Body of pancreas (tissue), 4 donors: ENCODE measurements around the gene MAP3K7CL. TPM values are rescaled to one million over a fixed set of nuclear protein-coding genes. Genes with fewer than 3 reads are reported as not detected.

Experiments
- ATAC-seq: fragments of 150-250 bp; one replicate; pipeline ENCODE4 v1.9.1; 2016
- DNase-seq, 4 donors: peaks; one replicate each; pipeline ENCODE4 v3.0.0-alpha.2; 2019
- H3K27ac ChIP-seq, 4 donors: fragments of 200-600 bp; sonication (generic); 1 replicate in 3 of 4; 2 replicates in 1 of 4; pipeline versions ENCODE4 v1.5.1 to v1.6.1; 2016 to 2019; ENCODE audit warnings: mild to moderate bottlenecking in 1 of 4, mixed read lengths in 1 of 4, moderate library complexity in 1 of 4
- H3K27me3 ChIP-seq, 2 donors: fragments of 200-600 bp; sonication (generic); one replicate each; pipeline ENCODE4 v1.6.0; 2016; ENCODE audit warnings: mild to moderate bottlenecking in 1 of 2
- H3K36me3 ChIP-seq, 2 donors: fragments of 200-600 bp; sonication (generic); replicated peaks in 1 of 2; 2 replicates each; pipeline ENCODE4 v1.5.1; 2016; ENCODE audit warnings: low read depth in 2 of 2; ENCODE audit not compliant: insufficient read depth in 1 of 2
- H3K4me1 ChIP-seq: fragments of 200-600 bp; sonication (generic); one replicate; pipeline ENCODE4 v1.6.0; 2016
- H3K4me3 ChIP-seq, 2 donors: fragments of 200-600 bp; sonication (generic); 1 replicate in 1 of 2; 2 replicates in 1 of 2; pipeline ENCODE4 v1.5.1; 2016 to 2019
- H3K9me3 ChIP-seq, 3 donors: fragments of 200-600 bp; sonication (generic); 1 replicate in 2 of 3; 2 replicates in 1 of 3; pipeline ENCODE4 v1.5.1; 2016
- POLR2A ChIP-seq, 3 donors: fragments of 450-650 bp; IDR thresholded peaks; one replicate each; pipeline ENCODE4 v1.6.1; 2016; ENCODE audit warnings: antibody characterized with exemption in 3 of 3, mild to moderate bottlenecking in 2 of 3
- WGBS, 2 donors: methylation state at CpG; one replicate each; pipeline ENCODE4 v1.1.5; 2017; 5-methylcytosine and 5-hydroxymethylcytosine counted together
- intact Hi-C: fragments of 100-400 bp; cut with DNase I; formaldehyde crosslinking; loops from one replicate; pipeline ENCODE4 v1.15.1; 2023
- total RNA-seq, 2 donors: library from RNA; depleted of rRNA; stranded (reverse); fragments of >200 nt; gene quantifications; one replicate each; pipeline ENCODE4 v1.1.0, GENCODE V29; 2016
- TF ChIP-seq, protein P1 (sequence below), 7 experiments: fragments of 450-650 bp in 4 of 7; fragments of 200-600 bp in 3 of 7; sonication (generic) in 3 of 7; IDR thresholded peaks; one replicate each; pipeline ENCODE4 v1.5.1; 2016 to 2019; ENCODE audit warnings: antibody characterized with exemption in 7 of 7

MAP3K7CL gene
- total RNA-seq, 2 donors from 2014 or later: 5.2 to 12.5 TPM

DNA sequence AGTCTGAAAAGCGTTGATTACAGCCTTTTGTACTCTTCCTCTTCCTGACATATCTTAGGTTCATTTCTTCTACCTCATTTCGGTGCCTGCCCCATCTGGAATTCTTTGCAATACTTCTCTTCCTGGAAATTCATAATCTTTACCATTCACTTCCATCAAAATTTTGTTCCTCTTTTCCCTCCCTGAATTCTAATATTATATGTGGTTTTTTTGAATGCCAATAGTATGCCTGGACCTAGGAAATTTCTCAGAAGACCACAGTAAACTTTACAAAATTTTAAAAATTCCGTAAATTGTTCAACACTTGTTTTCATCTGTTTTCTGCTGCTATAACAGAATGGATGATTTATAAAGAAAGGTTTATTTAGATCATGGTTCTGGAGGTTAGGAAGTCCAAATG lies 76.8 kb downstream of the MAP3K7CL start:
- ATAC-seq (no peak), DNase-seq (no peak)
- no peak overlapping the region for H3K4me3 ChIP-seq
- TF ChIP-seq POLR2A (IDR thresholded peaks at IDR 0.05): no peak
- TF ChIP-seq, protein P1, sequence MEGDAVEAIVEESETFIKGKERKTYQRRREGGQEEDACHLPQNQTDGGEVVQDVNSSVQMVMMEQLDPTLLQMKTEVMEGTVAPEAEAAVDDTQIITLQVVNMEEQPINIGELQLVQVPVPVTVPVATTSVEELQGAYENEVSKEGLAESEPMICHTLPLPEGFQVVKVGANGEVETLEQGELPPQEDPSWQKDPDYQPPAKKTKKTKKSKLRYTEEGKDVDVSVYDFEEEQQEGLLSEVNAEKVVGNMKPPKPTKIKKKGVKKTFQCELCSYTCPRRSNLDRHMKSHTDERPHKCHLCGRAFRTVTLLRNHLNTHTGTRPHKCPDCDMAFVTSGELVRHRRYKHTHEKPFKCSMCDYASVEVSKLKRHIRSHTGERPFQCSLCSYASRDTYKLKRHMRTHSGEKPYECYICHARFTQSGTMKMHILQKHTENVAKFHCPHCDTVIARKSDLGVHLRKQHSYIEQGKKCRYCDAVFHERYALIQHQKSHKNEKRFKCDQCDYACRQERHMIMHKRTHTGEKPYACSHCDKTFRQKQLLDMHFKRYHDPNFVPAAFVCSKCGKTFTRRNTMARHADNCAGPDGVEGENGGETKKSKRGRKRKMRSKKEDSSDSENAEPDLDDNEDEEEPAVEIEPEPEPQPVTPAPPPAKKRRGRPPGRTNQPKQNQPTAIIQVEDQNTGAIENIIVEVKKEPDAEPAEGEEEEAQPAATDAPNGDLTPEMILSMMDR (IDR thresholded peaks at IDR 0.05): no peak
- WGBS, 2 donors: 83 to 86% methylated on average over 3 of the region's 3 CpGs
- H3K4me1 ChIP-seq: no peaks in the 10 kb centered on the region
- H3K27ac ChIP-seq: no peak overlapping the region
- H3K27me3 ChIP-seq: no peaks in the 10 kb centered on the region
- intact Hi-C loops: no loop called here
- no peaks in the 10 kb centered on the region for H3K36me3 ChIP-seq
- no peaks in the 10 kb centered on the region for H3K9me3 ChIP-seq

DNA sequence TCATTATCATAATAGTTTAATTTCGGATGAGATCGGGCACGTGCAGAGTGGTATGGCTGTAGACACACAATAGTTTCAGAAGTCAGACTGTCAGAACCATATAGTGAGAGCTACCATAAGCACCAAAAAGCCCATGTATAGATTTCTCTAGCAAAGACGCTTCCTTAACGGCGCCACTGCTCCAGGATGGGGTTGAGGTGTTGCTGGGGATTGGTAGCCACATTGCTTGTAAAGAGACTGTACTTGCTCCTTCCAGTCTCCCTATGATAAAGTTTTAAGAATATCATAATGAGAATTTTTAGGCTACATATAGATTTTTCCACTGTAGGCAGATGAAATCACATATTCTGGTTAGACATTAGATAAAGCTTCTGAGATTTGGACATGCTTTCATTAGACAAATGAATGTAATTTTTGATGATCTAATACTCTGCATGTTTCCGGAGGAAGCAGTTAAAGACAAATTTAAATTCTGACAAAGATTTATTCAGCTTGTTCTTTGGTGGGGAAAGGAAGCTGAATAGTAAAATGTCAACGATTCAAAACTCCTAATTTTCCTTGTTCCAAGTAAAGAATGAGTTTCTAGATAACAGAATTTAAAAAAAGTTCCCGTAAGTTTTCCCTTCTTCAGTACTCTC lies 77.7 kb downstream of the MAP3K7CL start:
- Histone ChIP-seq H3K36me3 (no peaks in the 10 kb centered on the region), H3K4me1 (no peaks in the 10 kb centered on the region), H3K27me3 (no peaks in the 10 kb centered on the region), H3K9me3 (no peaks in the 10 kb centered on the region), H3K27ac (peak overlapping the region in 1 of 4 donors; percentile 62), H3K4me3 (no peak overlapping the region)
- TF ChIP-seq POLR2A (IDR thresholded peaks at IDR 0.05): no peak
- TF ChIP-seq, protein P1 (IDR thresholded peaks at IDR 0.05): no peak
- no peak for ATAC-seq
- intact Hi-C loops: no loop called here
- DNase-seq: no peak
- WGBS, 2 donors: 61 to 64% methylated on average over 9 of the region's 9 CpGs

DNA sequence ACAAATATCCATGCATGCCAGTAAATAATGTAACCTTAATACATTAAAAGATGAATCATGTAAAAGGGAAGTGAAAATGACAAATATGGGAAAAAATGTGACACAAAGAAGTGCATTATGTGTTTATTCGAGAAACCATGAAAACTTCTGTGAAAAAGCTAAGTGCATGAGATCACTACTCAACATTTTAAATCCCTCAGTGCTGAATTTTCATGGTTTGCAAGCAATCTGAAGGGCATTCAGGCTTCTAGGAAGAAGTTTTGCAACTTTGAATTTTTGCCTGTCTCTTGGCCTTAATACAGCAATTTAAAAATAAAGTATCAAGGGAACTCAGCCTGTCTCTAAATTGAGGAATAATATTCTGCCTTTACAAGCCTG lies 78.2 kb downstream of the MAP3K7CL start:
- no peak for ATAC-seq
- no peak for DNase-seq
- intact Hi-C loops: no loop called here
- Histone ChIP-seq H3K4me3 (no peak overlapping the region), H3K9me3 (no peaks in the 10 kb centered on the region), H3K4me1 (no peaks in the 10 kb centered on the region), H3K36me3 (no peaks in the 10 kb centered on the region), H3K27me3 (no peaks in the 10 kb centered on the region), H3K27ac (peak overlapping the region in 1 of 4 donors; percentile 62)
- WGBS, 2 donors: 47 to 60% methylated on average over 1 of the region's 1 CpG
- TF ChIP-seq POLR2A (IDR thresholded peaks at IDR 0.05): no peak
- TF ChIP-seq, protein P1 (IDR thresholded peaks at IDR 0.05): no peak

DNA sequence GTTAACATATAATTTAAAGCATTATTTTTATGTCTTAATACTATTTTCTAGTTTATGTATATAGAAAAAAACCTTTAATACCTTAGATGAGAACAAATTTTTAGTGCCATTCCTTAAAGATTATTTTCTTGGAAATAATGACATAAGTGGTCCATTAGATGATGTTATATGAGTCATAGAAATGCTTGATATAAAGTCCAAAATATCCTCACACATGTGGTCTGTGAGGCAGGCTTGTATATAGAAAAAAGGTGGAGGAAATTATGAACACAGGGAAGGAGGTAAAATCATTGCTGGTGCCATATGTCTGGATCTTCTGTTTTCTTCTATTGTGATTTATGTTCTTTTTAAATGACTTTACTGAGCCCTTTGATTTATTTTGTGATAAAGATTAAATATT lies 79.3 kb downstream of the MAP3K7CL start:
- intact Hi-C loops: no loop called here
- no peak for TF ChIP-seq POLR2A (IDR thresholded peaks at IDR 0.05)
- TF ChIP-seq, protein P1 (IDR thresholded peaks at IDR 0.05): no peak

DNA sequence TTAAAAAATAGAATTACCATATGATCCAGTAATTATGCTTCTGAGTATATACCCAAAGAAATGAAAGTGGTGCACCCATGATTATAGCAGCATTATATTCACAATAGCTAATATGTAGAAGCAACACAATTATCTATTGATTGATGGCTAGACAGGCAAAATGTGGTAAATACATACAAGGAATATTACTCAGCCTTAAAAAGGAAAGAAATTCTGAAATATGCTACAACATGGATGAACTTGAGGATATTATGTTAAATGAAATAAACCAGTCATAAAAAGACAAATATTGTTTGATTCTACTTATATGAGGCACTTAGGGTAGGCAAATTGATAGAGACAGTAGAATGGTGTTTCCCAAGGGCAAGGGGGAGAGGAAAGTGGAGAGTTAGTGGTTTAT lies 80.8 kb downstream of the MAP3K7CL start:
- TF ChIP-seq, protein P1 (IDR thresholded peaks at IDR 0.05): no peak
- no peak for TF ChIP-seq POLR2A (IDR thresholded peaks at IDR 0.05)
- no peak overlapping the region for H3K27ac ChIP-seq

More for the DNA sequence above, 79.3 kb downstream of the MAP3K7CL start:
- Histone ChIP-seq H3K27me3 (no peaks in the 10 kb centered on the region), H3K4me3 (no peak overlapping the region), H3K4me1 (no peaks in the 10 kb centered on the region), H3K9me3 (no peaks in the 10 kb centered on the region), H3K36me3 (no peaks in the 10 kb centered on the region), H3K27ac (no peak overlapping the region)
- DNase-seq (no peak), ATAC-seq (no peak)

More for the DNA sequence above, 80.8 kb downstream of the MAP3K7CL start:
- no peak overlapping the region for H3K4me3 ChIP-seq
- peaks cover 10% of the 10 kb centered on the region for H3K4me1 ChIP-seq
- DNase-seq (no peak), ATAC-seq (no peak)
- H3K9me3 ChIP-seq: no peaks in the 10 kb centered on the region
- H3K36me3 ChIP-seq: no peaks in the 10 kb centered on the region
- H3K27me3 ChIP-seq: no peaks in the 10 kb centered on the region
- intact Hi-C loops: no loop called here
